NCI-H82 (cell line): Measurements from ENCODE around the gene TMEM237.

Source experiments
- DNase-seq: peaks from one replicate; lab custom pipeline; 2025; lab: John Stamatoyannopoulos, UW

The TMEM237 gene

GRCh38 chr2:201642086-201642578 lies 1.2 kb downstream of the TMEM237 start:
- DNase-seq, result peak; percentile 92

GRCh38 chr2:201639205-201639604 lies 4.1 kb downstream of the TMEM237 start:
- DNase-seq, result no peak

GRCh38 chr2:201638326-201638725 lies 5.0 kb downstream of the TMEM237 start:
- DNase-seq, result no peak

- DNase-seq, result peak; percentile 47
Observed at GRCh38 chr2:201633661-201634249, 9.5 kb downstream of the TMEM237 start.

- peak; percentile 99 for DNase-seq
Observed at GRCh38 chr2:201631041-201631440, 12.3 kb downstream of the TMEM237 start.

DNA sequence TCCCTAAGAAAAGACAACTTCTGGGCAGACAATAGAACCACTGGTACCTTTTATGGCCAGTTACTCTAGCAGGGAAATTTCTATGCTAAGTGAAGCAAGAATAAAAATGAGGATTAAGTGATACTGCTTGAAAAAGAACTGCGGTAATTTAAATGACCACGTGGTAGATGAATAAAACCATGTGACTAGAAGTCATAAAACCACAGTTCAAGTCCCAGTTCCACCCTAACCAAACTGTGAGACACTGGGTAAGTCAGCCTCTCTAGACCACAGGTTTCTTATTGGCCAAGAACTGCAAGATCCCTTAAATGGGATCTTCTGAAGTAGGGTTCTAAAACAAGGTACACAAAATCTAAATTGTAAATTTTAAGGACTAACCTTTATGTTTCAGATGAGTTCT lies 12.7 kb downstream of the TMEM237 start:
- peak; percentile 51 for DNase-seq

DNA sequence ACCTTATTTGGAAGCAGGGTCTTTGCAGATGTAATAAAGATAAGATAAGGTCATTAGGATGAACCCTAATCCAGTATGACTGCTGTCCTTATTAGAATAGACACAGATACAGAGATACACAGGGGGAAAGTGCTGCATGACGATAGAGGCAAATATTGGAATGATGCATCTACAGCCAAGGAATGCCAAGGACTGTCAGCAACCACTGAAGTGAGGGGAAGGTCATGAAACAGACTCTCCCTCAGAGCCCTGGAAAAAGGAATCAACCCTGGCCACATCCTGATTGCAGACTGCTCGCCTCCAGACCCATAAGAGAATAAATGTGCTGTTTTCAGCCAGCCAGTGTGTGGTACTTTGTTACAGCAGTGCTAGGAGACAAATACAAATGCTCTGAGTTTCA lies 14.8 kb downstream of the TMEM237 start:
- peak; percentile 45 for DNase-seq

DNA sequence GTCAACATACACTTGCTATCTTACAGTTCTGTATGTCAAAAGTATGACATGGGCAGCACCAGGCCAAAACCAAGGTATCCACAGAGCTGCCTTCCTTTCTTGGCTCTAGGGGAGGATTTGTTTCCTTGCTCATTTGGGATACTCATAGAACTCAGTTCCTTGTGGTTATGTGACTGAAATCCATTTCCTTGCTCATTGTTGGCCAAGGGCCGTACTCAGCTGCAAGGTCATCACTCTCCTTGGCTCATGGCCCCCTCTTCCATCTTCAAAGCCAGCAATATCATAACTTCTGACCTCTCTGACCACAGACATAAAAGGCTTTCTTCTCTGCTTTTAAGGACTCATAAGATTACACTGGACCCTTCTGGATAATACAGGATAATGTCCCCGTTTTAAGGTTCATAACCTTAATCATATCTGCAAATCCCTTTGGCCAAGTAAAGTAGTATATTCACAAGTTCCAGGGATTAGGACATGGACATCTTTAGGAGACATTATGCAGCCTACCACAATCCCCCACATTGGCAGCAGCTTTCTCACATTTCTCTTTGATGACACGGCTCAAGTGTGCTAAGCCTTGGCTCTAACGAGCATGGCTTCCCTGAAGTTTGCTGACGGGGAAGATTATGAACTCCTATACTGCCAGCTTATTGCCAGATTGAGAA lies 20.9 kb downstream of the TMEM237 start:
- peak; percentile 54 for DNase-seq

DNA sequence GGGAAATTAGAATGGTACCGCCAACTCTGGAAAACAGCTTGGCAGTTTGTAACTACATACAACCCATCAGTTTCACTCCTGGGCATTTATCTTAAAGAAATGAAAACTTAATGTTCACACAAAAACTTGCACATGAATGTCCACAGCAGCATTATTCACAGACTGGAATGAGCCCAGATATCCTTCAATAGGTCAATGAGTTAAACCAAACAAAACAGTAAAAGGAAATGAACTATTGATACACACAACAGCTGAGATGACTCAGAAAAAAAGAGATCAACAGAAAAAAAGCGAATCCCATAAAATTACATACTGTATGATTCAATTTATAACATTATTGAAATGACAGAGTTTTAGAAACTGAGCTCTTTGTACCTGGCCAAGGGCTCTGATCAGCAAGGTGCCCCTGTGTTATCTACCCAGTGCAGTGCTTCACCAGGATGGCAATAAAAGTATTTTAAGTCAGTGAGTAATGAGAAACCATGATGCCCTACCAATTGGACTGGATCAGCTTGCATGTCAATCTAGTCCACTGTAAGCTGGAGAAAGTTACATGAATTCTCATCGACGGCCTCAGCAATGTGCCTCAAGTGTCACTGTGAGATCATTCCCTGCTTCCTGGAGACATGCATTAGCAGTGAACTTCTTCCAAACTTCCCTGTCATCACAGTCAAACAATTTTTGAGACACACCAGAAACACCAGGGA lies 21.9 kb downstream of the TMEM237 start:
- DNase-seq, result no peak

- DNase-seq, result no peak
Observed at GRCh38 chr2:201618744-201619662, 24.3 kb downstream of the TMEM237 start.

GRCh38 chr2:201608021-201608420 lies 35.3 kb downstream of the TMEM237 start:
- no peak for DNase-seq

- peak; percentile 55 for DNase-seq
Observed at GRCh38 chr2:201607568-201607967, 35.7 kb downstream of the TMEM237 start.

DNA sequence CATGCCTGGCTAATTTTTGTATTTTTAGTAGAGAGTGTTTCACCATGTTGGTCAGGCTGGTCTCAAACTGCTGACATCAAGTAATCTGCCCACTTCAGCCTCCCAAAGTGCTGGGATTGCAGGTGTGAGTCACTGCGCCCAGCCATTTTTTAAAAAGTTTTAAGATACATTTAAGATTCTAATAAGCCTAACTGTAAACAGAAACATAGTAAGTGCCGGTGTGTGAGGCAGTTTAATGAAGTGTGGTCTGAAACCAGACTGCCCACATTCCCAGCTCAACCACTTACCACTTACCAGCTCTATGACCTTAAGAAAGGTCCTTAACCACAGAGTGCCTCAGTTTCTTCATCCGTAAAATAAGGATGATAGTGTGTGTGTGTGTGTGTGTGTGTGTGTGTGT lies 42.4 kb downstream of the TMEM237 start:
- DNase-seq, result no peak

DNA sequence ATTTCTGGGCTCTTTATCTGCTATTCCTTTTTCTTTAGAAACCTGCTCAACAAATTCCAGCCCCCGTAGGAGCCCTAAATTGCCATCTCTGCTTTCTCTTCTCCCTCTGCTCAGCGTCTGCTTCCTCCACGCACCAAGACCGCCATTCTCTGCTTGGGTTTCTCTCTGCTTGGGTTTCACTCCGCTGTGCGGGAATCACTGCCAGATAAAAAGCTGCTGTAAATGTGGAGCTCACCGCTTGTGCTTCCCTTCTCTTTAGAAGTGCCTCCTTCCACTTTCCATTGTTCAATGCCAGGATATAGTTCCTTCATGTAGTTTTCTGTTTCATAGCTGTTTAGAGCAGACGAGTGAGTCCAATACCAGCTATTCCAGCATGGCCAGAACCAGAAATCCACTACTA lies 45.9 kb downstream of the TMEM237 start:
- DNase-seq, result no peak

- no peak for DNase-seq
Observed at GRCh38 chr2:201580486-201580885, 62.8 kb downstream of the TMEM237 start.

DNA sequence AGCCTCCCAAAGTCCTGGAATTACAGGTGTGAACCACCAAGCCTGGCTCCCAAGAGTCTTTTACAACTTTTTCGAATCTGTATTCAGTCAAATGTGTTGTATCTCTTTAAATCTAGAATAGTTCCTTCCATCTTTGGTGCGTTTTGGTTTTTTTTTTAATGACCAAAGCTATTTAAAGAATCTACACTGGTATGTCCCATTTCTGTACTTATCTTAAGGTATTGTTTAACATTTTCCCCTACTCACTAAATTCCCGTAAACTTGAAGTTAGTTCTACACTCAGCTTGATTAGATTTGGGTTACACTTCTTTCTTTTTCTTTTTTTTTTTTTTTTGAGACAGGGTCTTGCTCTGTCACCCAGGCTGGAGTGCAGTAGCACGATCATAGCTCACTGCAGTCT lies 63.8 kb downstream of the TMEM237 start:
- DNase-seq, result no peak

- DNase-seq, result no peak
Observed at GRCh38 chr2:201575971-201576370, 67.3 kb downstream of the TMEM237 start.

- DNase-seq, result no peak
Observed at GRCh38 chr2:201574766-201575165, 68.5 kb downstream of the TMEM237 start.

DNA sequence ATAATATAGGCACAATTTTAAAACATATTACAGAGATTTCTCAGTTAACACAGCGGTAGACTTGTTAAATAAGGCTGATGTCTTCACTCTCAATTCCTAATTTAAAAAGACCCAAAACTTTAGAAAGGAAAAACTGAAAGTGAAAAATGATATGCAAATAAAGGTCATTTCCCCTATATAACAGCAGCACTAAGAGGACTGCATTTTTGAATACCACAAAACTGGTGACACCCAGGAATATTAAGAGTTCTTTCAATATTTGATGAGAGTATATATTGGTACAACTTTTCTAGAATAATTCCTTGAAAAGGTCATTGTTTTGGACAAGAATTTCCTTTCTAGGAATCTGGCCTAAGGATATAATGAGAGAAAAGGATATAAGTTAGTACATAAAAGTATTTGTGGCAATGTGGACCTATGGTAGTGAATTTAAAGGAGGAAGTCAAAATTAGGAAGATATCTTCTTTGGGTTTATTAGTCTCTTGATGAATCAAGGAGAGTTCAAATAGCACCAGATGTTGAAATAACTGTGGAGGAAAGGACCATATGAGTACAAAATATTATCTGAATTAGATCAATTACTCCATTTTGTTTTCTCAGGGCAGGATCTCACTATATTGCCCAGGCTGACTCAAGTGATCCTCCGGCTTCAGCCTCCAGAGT lies 70.3 kb downstream of the TMEM237 start:
- no peak for DNase-seq
